ENCODE data around the gene PITPNM3. TPM values are rescaled to one million over a fixed set of nuclear protein-coding genes. Genes with fewer than 3 reads are reported as not detected.

PITPNM3 gene
- total RNA-seq, 1 donor, result 1.8 TPM

DNA sequence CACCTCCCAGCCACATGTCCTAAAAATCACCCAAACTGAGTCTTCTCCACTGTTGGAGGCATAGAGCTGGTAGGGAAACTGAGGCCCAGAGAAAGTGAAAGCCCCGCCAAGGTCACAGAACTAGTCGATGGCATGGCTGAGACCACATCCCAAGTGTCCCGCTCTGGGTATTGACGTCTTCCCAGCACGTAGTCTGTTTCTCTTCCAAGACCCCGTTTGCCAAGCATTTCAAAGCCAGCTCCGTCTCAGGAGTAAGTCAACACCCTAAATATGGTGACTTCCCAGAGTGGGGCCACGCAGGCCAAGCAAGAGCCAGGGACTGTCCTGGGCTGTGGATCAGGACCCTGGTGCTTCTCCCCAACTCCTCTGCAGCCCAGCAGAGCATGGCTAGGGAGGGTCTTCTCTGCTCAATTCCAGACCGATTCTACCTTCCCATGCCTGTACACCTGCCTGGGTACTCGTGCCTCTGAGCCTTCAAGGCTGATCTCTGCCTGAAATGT, 19.7 kb downstream of the PITPNM3 start:
- no peak overlapping the region for H3K27ac ChIP-seq (ENCODE audit: low read depth, low read length)
- H3K4me1 ChIP-seq (ENCODE audit: insufficient read depth, low read length), result no peaks in the 10 kb centered on the region
- H3K27me3 ChIP-seq (ENCODE audit: insufficient read depth, low read length), result no peaks in the 10 kb centered on the region
- no peaks in the 10 kb centered on the region for H3K79me2 ChIP-seq (ENCODE audit: insufficient read depth, low read length)
- H3K9me3 ChIP-seq (ENCODE audit: low read depth, low read length), result no peaks in the 10 kb centered on the region
- TF ChIP-seq, protein P1, sequence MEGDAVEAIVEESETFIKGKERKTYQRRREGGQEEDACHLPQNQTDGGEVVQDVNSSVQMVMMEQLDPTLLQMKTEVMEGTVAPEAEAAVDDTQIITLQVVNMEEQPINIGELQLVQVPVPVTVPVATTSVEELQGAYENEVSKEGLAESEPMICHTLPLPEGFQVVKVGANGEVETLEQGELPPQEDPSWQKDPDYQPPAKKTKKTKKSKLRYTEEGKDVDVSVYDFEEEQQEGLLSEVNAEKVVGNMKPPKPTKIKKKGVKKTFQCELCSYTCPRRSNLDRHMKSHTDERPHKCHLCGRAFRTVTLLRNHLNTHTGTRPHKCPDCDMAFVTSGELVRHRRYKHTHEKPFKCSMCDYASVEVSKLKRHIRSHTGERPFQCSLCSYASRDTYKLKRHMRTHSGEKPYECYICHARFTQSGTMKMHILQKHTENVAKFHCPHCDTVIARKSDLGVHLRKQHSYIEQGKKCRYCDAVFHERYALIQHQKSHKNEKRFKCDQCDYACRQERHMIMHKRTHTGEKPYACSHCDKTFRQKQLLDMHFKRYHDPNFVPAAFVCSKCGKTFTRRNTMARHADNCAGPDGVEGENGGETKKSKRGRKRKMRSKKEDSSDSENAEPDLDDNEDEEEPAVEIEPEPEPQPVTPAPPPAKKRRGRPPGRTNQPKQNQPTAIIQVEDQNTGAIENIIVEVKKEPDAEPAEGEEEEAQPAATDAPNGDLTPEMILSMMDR (IDR thresholded peaks at IDR 0.05; ENCODE audit: extremely low read depth, low read depth, low read length), result no peak
- no peak for DNase-seq (ENCODE audit: insufficient read length, low spot score, missing footprints)
- no peaks in the 10 kb centered on the region for H4K20me1 ChIP-seq (ENCODE audit: insufficient read depth, low read length)
- no peaks in the 10 kb centered on the region for H3K36me3 ChIP-seq (ENCODE audit: insufficient read depth, low read length)
- H3K4me3 ChIP-seq (ENCODE audit: insufficient read depth, low read length), result no peak overlapping the region
- no peak overlapping the region for H3K4me2 ChIP-seq (ENCODE audit: insufficient read depth, low read length)
- H2AFZ ChIP-seq (ENCODE audit: low read length), result no peak overlapping the region

DNA sequence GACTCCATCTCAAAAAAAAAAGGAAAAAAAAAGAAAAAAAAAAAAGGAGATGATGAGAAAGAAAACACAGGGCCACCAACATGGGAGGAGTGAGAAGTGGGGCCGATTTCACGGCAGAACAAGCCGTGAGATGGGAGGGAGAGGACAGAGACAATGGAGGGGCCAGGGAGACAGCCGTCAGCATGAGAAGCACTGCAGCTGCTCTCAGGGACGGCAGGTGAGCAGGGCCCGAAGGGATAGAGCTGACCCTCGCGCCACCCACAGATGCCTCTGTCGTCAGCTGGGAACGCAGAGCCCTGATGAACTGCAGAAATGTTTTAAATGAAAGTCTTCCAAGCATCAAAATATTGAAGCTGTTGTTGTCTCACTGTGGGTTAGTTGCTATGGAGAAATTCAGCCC, 20.3 kb downstream of the PITPNM3 start:
- H2AFZ ChIP-seq (ENCODE audit: low read length), result no peak overlapping the region
- no peaks in the 10 kb centered on the region for H3K36me3 ChIP-seq (ENCODE audit: insufficient read depth, low read length)
- TF ChIP-seq, protein P1 (IDR thresholded peaks at IDR 0.05; ENCODE audit: extremely low read depth, low read depth, low read length), result no peak
- no peaks in the 10 kb centered on the region for H3K4me1 ChIP-seq (ENCODE audit: insufficient read depth, low read length)
- H3K9me3 ChIP-seq (ENCODE audit: low read depth, low read length), result no peaks in the 10 kb centered on the region
- H3K79me2 ChIP-seq (ENCODE audit: insufficient read depth, low read length), result no peaks in the 10 kb centered on the region
- no peak for DNase-seq (ENCODE audit: insufficient read length, low spot score, missing footprints)
- no peak overlapping the region for H3K4me3 ChIP-seq (ENCODE audit: insufficient read depth, low read length)
- no peak overlapping the region for H3K4me2 ChIP-seq (ENCODE audit: insufficient read depth, low read length)
- H3K27me3 ChIP-seq (ENCODE audit: insufficient read depth, low read length), result no peaks in the 10 kb centered on the region
- no peaks in the 10 kb centered on the region for H4K20me1 ChIP-seq (ENCODE audit: insufficient read depth, low read length)
- no peak overlapping the region for H3K27ac ChIP-seq (ENCODE audit: low read depth, low read length)

DNA sequence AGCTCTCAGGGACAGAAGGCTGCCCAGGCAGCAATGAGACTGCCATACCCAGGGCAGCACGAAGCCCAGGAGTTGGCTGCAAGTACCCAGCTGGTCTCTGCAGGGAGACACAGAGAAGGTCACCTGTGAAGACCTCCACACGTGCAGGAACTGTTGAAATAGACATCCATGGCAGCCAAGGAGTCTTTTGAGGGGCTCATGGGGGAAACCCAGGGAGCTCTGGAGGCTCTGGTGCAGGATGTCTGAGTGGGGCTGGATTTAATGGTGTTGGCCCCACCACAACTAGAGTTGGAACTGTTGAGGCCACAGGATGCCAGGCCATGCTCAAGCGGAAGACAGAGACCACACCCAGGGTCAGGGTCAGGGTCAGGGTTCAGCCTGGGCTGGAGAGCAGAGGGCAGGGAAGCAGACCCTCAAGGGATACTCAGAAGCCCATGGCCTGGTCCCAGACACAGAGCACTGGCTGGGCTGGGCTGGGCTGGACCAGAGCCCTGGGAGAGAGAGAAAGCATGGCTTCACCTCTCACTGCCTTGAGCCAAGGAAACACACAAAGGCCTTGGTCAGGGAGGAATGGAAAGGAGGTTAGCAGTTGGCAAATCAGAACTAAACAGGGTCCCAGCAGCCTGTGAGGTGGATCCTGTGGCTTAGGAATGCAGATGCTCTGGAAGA, 21.4 kb downstream of the PITPNM3 start:
- Histone ChIP-seq H3K79me2 (ENCODE audit: insufficient read depth, low read length) (no peaks in the 10 kb centered on the region), H3K36me3 (ENCODE audit: insufficient read depth, low read length) (no peaks in the 10 kb centered on the region), H4K20me1 (ENCODE audit: insufficient read depth, low read length) (no peaks in the 10 kb centered on the region), H3K4me3 (ENCODE audit: insufficient read depth, low read length) (no peak overlapping the region), H3K4me1 (ENCODE audit: insufficient read depth, low read length) (no peaks in the 10 kb centered on the region), H3K27ac (ENCODE audit: low read depth, low read length) (no peak overlapping the region), H3K27me3 (ENCODE audit: insufficient read depth, low read length) (no peaks in the 10 kb centered on the region), H3K9me3 (ENCODE audit: low read depth, low read length) (no peaks in the 10 kb centered on the region), H2AFZ (ENCODE audit: low read length) (no peak overlapping the region), H3K4me2 (ENCODE audit: insufficient read depth, low read length) (no peak overlapping the region)
- no peak for DNase-seq (ENCODE audit: insufficient read length, low spot score, missing footprints)
- TF ChIP-seq, protein P1 (IDR thresholded peaks at IDR 0.05; ENCODE audit: extremely low read depth, low read depth, low read length), result no peak

DNA sequence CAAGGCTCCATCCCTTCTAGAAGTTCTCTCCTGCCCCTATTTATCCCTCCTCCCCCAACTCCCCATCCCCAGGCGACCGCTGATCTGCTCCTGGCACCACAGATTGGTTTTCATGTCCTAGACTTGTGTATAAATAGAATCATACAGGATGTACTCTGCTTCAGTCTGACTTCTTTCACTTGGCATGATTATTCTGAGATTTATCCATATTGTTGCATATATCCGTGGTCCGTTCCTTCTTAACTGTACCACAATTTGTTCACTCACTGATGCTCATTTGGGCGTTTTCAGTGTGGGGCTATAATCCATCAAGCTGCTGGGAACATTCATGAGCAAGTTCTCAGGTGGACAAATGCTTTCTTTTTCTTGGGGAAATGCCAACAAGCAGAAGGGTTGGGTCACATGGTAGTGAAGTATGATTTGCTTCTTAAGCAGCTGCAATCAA, 23.9 kb downstream of the PITPNM3 start:
- Histone ChIP-seq H3K27me3 (ENCODE audit: insufficient read depth, low read length) (no peaks in the 10 kb centered on the region), H3K4me1 (ENCODE audit: insufficient read depth, low read length) (no peaks in the 10 kb centered on the region), H3K9me3 (ENCODE audit: low read depth, low read length) (no peaks in the 10 kb centered on the region), H2AFZ (ENCODE audit: low read length) (no peak overlapping the region), H3K4me3 (ENCODE audit: insufficient read depth, low read length) (no peak overlapping the region), H3K36me3 (ENCODE audit: insufficient read depth, low read length) (no peaks in the 10 kb centered on the region), H3K4me2 (ENCODE audit: insufficient read depth, low read length) (no peak overlapping the region), H3K79me2 (ENCODE audit: insufficient read depth, low read length) (no peaks in the 10 kb centered on the region), H3K27ac (ENCODE audit: low read depth, low read length) (no peak overlapping the region), H4K20me1 (ENCODE audit: insufficient read depth, low read length) (no peaks in the 10 kb centered on the region)
- TF ChIP-seq, protein P1 (IDR thresholded peaks at IDR 0.05; ENCODE audit: extremely low read depth, low read depth, low read length), result no peak
- DNase-seq (ENCODE audit: insufficient read length, low spot score, missing footprints), result no peak
